IPS-NIHi7 (cell line): ENCODE measurements around the gene FXR2.

Experiments used
- DNase-seq: peaks from one replicate; pipeline ENCODE4 v3.0.0; 2012; ENCODE audit warnings: mixed read lengths; ENCODE audit errors: extremely low spot score

FXR2 gene

GRCh38 chr17:7552621-7553051 is 62.1 kb downstream of the FXR2 start:
- DNase-seq, result no peak

GRCh38 chr17:7551396-7551795 is 63.3 kb downstream of the FXR2 start:
- DNase-seq, result no peak

- DNase-seq, result no peak
These were observed 64.4 kb downstream of the FXR2 start for GRCh38 chr17:7550344-7550743.

GRCh38 chr17:7549401-7550055 is 65.2 kb downstream of the FXR2 start:
- DNase-seq, result no peak

GRCh38 chr17:7548585-7549400 is 65.9 kb downstream of the FXR2 start, which contains the start of gene TNFSF12:
TSS of gene TNFSF12 (plus strand) at chr17:7549058. CDS start at chr17:7549154, 96 bp downstream.
- DNase-seq, result peak; percentile 68

- DNase-seq, result no peak
These were observed 69.8 kb downstream of the FXR2 start for GRCh38 chr17:7544911-7545310.
